CD8-positive, alpha-beta memory T cell (primary cell): ENCODE results near the gene HOXC11. TPM values are rescaled to one million over a fixed set of nuclear protein-coding genes. Genes with fewer than 3 reads are reported as not detected.
A peak's percentile ranks its signal among the peaks of the same experiment; 100 is the strongest.

Experiments
- CTCF ChIA-PET: fragments of 350-600 bp; sonication (Branson Sonifier 250); formaldehyde crosslinking; loops from one replicate; lab custom pipeline; 2021; ENCODE audit warnings: antibody characterized with exemption; lab: Charles Lee
- POLR2A ChIA-PET: fragments of 350-600 bp; sonication (Branson Sonifier 250); formaldehyde crosslinking; loops from one replicate; lab custom pipeline; 2021; ENCODE audit warnings: antibody characterized with exemption; lab: Charles Lee
- DNase-seq, 5 donors: peaks; one replicate each; pipeline versions ENCODE4 v3.0.0 to v3.0.0-alpha.2; 2020 to 2022; ENCODE audit warnings: mixed read lengths in 1 of 5
- H3K27ac ChIP-seq: one replicate; pipeline ENCODE4 v1.7.0; 2013; ENCODE audit warnings: low read depth, mild to moderate bottlenecking, low read length, moderate library complexity
- H3K27me3 ChIP-seq: 2 replicates; pipeline ENCODE4 v1.7.0; 2013; ENCODE audit warnings: low read length, mild to moderate bottlenecking; ENCODE audit not compliant: insufficient read depth, poor library complexity, severe bottlenecking
- H3K36me3 ChIP-seq: 2 replicates; pipeline ENCODE4 v1.7.0; 2013; ENCODE audit warnings: mild to moderate bottlenecking, low read length, moderate library complexity; ENCODE audit not compliant: insufficient read depth
- H3K4me1 ChIP-seq: 2 replicates; pipeline ENCODE4 v1.7.0; 2013; ENCODE audit warnings: mild to moderate bottlenecking, low read length, moderate library complexity; ENCODE audit not compliant: insufficient read depth
- H3K4me3 ChIP-seq: 2 replicates; pipeline ENCODE4 v1.7.0; 2013; ENCODE audit warnings: mild to moderate bottlenecking, low read length
- H3K9me3 ChIP-seq: 2 replicates; pipeline ENCODE4 v1.7.0; 2013; ENCODE audit warnings: mild to moderate bottlenecking, low read length
- H3K27ac Mint-ChIP-seq, 8 donors: one replicate each; pipeline ENCODE4 v1.8.0; 2020 to 2021; ENCODE audit warnings: mixed read lengths in 8 of 8, mild to moderate bottlenecking in 6 of 8, inconsistent platforms in 3 of 8, moderate library complexity in 3 of 8
- H3K27me3 Mint-ChIP-seq, 2 donors: one replicate each; pipeline ENCODE4 v1.8.0; 2020 to 2021; ENCODE audit warnings: mixed read lengths in 2 of 2, mild to moderate bottlenecking in 1 of 2, moderate library complexity in 1 of 2
- H3K36me3 Mint-ChIP-seq, 3 donors: one replicate each; pipeline ENCODE4 v1.8.0; 2020 to 2021; ENCODE audit warnings: mixed read lengths in 3 of 3, inconsistent platforms in 1 of 3, mild to moderate bottlenecking in 1 of 3
- H3K4me1 Mint-ChIP-seq, 3 donors: one replicate each; pipeline ENCODE4 v1.8.0; 2020 to 2021; ENCODE audit warnings: mixed read lengths in 3 of 3, inconsistent platforms in 1 of 3, mild to moderate bottlenecking in 1 of 3
- H3K4me3 Mint-ChIP-seq, 7 donors: one replicate each; pipeline ENCODE4 v1.8.0; 2020 to 2021; ENCODE audit warnings: mixed read lengths in 7 of 7, mild to moderate bottlenecking in 6 of 7, moderate library complexity in 4 of 7, inconsistent platforms in 2 of 7
- H3K9me3 Mint-ChIP-seq, 5 donors: one replicate each; pipeline ENCODE4 v1.8.0; 2020 to 2022; ENCODE audit warnings: mixed read lengths in 5 of 5, mild to moderate bottlenecking in 3 of 5, moderate library complexity in 2 of 5, inconsistent platforms in 1 of 5
- polyA plus RNA-seq: library from polyadenylated mRNA; unstranded; fragments of 300-500 nt; fragmentation: Illumina TruSeq; gene quantifications from one replicate; pipeline ENCODE4 v1.2.3, GENCODE V29; 2021
- total RNA-seq, 2 experiments: library from RNA; stranded (reverse); gene quantifications; one replicate each; pipeline ENCODE4 v1.2.3, GENCODE V29; 2021

The HOXC11 gene
- total and polyA plus RNA-seq, 3 experiments from 2014 or later, result not detected

DNA sequence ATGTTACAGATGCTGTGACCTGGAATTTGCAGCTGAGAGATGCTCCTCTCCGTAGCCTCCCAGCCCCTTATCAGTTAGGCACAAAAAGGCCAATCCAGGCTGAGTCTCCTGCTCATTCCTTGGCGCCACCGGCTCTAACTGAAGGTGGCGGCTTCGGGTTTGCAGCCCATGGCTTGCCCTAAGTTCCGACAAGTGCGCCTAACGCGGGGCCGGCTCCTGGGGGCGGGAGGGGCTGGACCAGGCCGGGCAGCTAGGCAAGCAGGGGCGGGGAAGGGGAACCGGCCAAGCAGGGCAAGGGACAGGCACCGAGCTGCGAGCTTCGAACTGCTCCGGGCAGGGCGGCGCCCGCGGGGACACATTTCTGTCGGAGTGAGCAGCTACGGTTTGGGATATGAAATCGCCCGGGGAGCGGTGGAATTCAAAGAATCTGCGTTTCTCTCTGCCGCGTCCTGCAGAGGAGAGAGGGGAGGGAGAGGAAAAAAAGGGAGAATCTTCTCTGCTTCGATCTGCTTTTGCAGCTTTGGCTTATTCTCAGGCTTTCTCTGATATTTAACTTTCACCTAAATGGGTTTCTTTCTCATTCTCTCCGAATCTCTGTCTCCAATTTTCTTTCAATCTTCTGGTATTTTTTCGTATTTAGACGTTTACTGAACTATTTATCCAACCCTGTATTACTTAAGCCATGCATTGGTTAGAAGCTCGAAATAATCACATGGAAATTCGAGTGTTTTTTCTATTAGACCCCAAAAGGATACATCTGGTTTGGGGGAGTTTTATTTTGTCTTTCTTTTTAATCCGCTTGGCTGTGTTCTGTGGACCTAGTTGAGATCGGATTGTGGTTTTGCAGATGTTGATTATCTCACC, 19.8 kb upstream of the HOXC11 start:
- H3K36me3 Mint-ChIP-seq, result peaks cover 0 to 2% (median 0%) of the 10 kb centered on the region in 3 donors
- peaks cover 0 to 12% (median 4%) of the 10 kb centered on the region in 5 donors for H3K9me3 Mint-ChIP-seq
- DNase-seq, result no peak
- H3K4me1 ChIP-seq, result peaks cover 21% of the 10 kb centered on the region
- ChIA-PET POLR2A (interaction anchor here (0.5 kb wide), 1 partner anchor 79 kb away, joined by 3 read pairs; no protein-coding TSS in a partner anchor), CTCF (interaction anchor here (1.0 kb wide), 1 partner anchor 19 kb away, joined by 3 read pairs; no protein-coding TSS in a partner anchor)
- peak overlapping the region in 4 of 8 donors; percentile 44 to 72 (median 56) for H3K27ac Mint-ChIP-seq
- peaks cover 96% of the 10 kb centered on the region for H3K27me3 ChIP-seq
- peaks cover 19 to 43% (median 22%) of the 10 kb centered on the region in 3 donors for H3K4me1 Mint-ChIP-seq
- no peaks in the 10 kb centered on the region for H3K36me3 ChIP-seq
- no peaks in the 10 kb centered on the region for H3K9me3 ChIP-seq
- H3K27ac ChIP-seq, result no peak overlapping the region
- peak overlapping the region in 6 of 7 donors; percentile 28 to 69 (median 36) for H3K4me3 Mint-ChIP-seq
- peaks cover 89 to 94% of the 10 kb centered on the region in 2 donors for H3K27me3 Mint-ChIP-seq
- H3K4me3 ChIP-seq, result no peak overlapping the region

GRCh38 chr12:53953831-53954693, 18.9 kb upstream of the HOXC11 start:
- no peak for DNase-seq
- ChIA-PET POLR2A (interaction anchor here (0.5 kb wide), 1 partner anchor 15 kb away, joined by 3 read pairs; no protein-coding TSS in a partner anchor), CTCF (interaction anchor here (0.6 to 1.0 kb wide), 2 partner anchors 20 to 24 kb away, joined by 3 read pairs; no protein-coding TSS in a partner anchor)
- H3K9me3 Mint-ChIP-seq, result peaks cover 0 to 12% (median 4%) of the 10 kb centered on the region in 5 donors
- H3K27ac Mint-ChIP-seq, result peak overlapping the region in 2 of 8 donors; percentile 39 to 72
- H3K27me3 Mint-ChIP-seq, result peaks cover 89 to 94% of the 10 kb centered on the region in 2 donors
- peaks cover 0 to 2% (median 0%) of the 10 kb centered on the region in 3 donors for H3K36me3 Mint-ChIP-seq
- peaks cover 94% of the 10 kb centered on the region for H3K27me3 ChIP-seq
- peak overlapping the region in 3 of 7 donors; percentile 20 to 69 (median 39) for H3K4me3 Mint-ChIP-seq
- no peak overlapping the region for H3K27ac ChIP-seq
- peaks cover 19 to 43% (median 25%) of the 10 kb centered on the region in 3 donors for H3K4me1 Mint-ChIP-seq
- no peak overlapping the region for H3K4me3 ChIP-seq
- no peaks in the 10 kb centered on the region for H3K9me3 ChIP-seq
- H3K36me3 ChIP-seq, result no peaks in the 10 kb centered on the region
- peaks cover 21% of the 10 kb centered on the region for H3K4me1 ChIP-seq

- DNase-seq, result no peak
- Mint-ChIP-seq H3K4me3 (peak within 1 kb of the TSS in 4 of 7 donors; percentile 37 to 69 (median 42)), H3K4me1 (peaks cover 19 to 43% (median 25%) of the 10 kb centered on the region in 3 donors), H3K27ac (peak within 1 kb of the TSS in 2 of 8 donors; percentile 39 to 72), H3K9me3 (peaks cover 0 to 12% (median 4%) of the 10 kb centered on the region in 5 donors), H3K27me3 (peaks cover 88 to 94% of the 10 kb centered on the region in 2 donors), H3K36me3 (peaks cover 0 to 2% (median 0%) of the 10 kb centered on the region in 3 donors)
- H3K27me3 ChIP-seq, result peaks cover 95% of the 10 kb centered on the region
- no peaks in the 10 kb centered on the region for H3K36me3 ChIP-seq
- no peaks in the 10 kb centered on the region for H3K9me3 ChIP-seq
- ChIA-PET POLR2A (no interaction called here), CTCF (no interaction called here)
- peaks cover 21% of the 10 kb centered on the region for H3K4me1 ChIP-seq
- no peak within 1 kb of the TSS for H3K27ac ChIP-seq
- no peak within 1 kb of the TSS for H3K4me3 ChIP-seq
Observed at GRCh38 chr12:53954694-53955035, 18.3 kb upstream of the HOXC11 start, which contains the start of gene HOXC12. HOXC12 (plus strand) TSS chr12:53954903; CDS start chr12:53954930, 27 bp downstream.

GRCh38 chr12:53955036-53955775, 17.7 kb upstream of the HOXC11 start:
- H3K27me3 Mint-ChIP-seq, result peaks cover 88 to 94% of the 10 kb centered on the region in 2 donors
- ChIA-PET POLR2A (no interaction called here), CTCF (no interaction called here)
- peaks cover 21% of the 10 kb centered on the region for H3K4me1 ChIP-seq
- peak overlapping the region in 1 of 8 donors; percentile 24 for H3K27ac Mint-ChIP-seq
- peak overlapping the region in 2 of 7 donors; percentile 41 to 44 for H3K4me3 Mint-ChIP-seq
- peaks cover 0 to 12% (median 4%) of the 10 kb centered on the region in 5 donors for H3K9me3 Mint-ChIP-seq
- H3K4me3 ChIP-seq, result no peak overlapping the region
- H3K27ac ChIP-seq, result no peak overlapping the region
- H3K27me3 ChIP-seq, result peaks cover 95% of the 10 kb centered on the region
- H3K4me1 Mint-ChIP-seq, result peaks cover 24 to 44% (median 29%) of the 10 kb centered on the region in 3 donors
- DNase-seq, result no peak
- peaks cover 0 to 2% (median 0%) of the 10 kb centered on the region in 3 donors for H3K36me3 Mint-ChIP-seq
- no peaks in the 10 kb centered on the region for H3K36me3 ChIP-seq
- H3K9me3 ChIP-seq, result no peaks in the 10 kb centered on the region

GRCh38 chr12:53955776-53956250, 17.1 kb upstream of the HOXC11 start:
- peak overlapping the region in 4 of 7 donors; percentile 33 to 44 (median 39) for H3K4me3 Mint-ChIP-seq

DNA sequence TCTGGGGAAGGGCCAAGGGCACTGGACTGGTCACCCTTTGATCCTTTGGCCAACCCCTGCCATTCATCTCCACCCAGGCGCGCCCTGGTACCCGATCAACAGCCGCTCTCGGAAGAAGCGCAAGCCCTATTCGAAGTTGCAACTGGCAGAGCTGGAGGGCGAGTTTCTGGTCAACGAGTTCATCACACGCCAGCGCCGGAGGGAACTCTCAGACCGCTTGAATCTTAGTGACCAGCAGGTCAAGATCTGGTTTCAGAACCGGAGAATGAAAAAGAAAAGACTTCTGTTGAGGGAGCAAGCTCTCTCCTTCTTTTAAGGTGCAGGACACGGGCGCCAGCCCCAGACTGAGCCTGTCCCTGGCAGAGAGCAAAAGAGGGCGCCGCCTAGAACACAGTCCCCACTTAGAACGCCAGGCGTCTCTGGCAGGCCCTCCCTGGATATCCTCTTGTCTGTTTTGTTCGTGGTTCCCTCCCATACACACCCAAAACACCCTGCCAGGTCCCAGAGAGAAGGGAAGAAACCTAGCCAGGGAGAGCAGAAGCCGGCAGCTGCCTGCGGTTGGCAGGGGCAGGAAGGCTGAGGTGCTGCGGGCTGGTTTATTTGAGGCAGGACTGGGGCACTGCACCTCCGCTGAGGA, 16.6 kb upstream of the HOXC11 start:
- H3K4me3 ChIP-seq, result no peak overlapping the region
- Mint-ChIP-seq H3K4me1 (peaks cover 27 to 44% (median 29%) of the 10 kb centered on the region in 3 donors), H3K9me3 (peaks cover 0 to 12% (median 4%) of the 10 kb centered on the region in 5 donors), H3K4me3 (peak overlapping the region in 5 of 7 donors; percentile 4 to 86 (median 37)), H3K27ac (peak overlapping the region in 3 of 8 donors; percentile 24 to 62 (median 43)), H3K36me3 (peaks cover 0 to 2% (median 0%) of the 10 kb centered on the region in 3 donors), H3K27me3 (peaks cover 83 to 87% of the 10 kb centered on the region in 2 donors)
- no peaks in the 10 kb centered on the region for H3K36me3 ChIP-seq
- no peaks in the 10 kb centered on the region for H3K9me3 ChIP-seq
- no peak for DNase-seq
- ChIA-PET POLR2A (interaction anchor here (0.5 kb wide), 1 partner anchor 53 kb away, joined by 3 read pairs; the partner anchor contains the start of gene HOXC8), CTCF (no interaction called here)
- H3K27ac ChIP-seq, result no peak overlapping the region
- H3K4me1 ChIP-seq, result peaks cover 20% of the 10 kb centered on the region
- H3K27me3 ChIP-seq, result peaks cover 89% of the 10 kb centered on the region

More at GRCh38 chr12:53955776-53956250, 17.1 kb upstream of the HOXC11 start:
- H3K27ac ChIP-seq, result no peak overlapping the region
- Mint-ChIP-seq H3K27me3 (peaks cover 87 to 93% of the 10 kb centered on the region in 2 donors), H3K36me3 (peaks cover 0 to 2% (median 0%) of the 10 kb centered on the region in 3 donors), H3K4me1 (peaks cover 29 to 48% (median 30%) of the 10 kb centered on the region in 3 donors), H3K9me3 (peaks cover 0 to 12% (median 4%) of the 10 kb centered on the region in 5 donors), H3K27ac (peak overlapping the region in 4 of 8 donors; percentile 3 to 62 (median 34))
- ChIA-PET POLR2A (interaction anchor here (0.5 kb wide), 1 partner anchor 53 kb away, joined by 3 read pairs; the partner anchor contains the start of gene HOXC8), CTCF (no interaction called here)
- H3K36me3 ChIP-seq, result no peaks in the 10 kb centered on the region
- peaks cover 21% of the 10 kb centered on the region for H3K4me1 ChIP-seq
- H3K9me3 ChIP-seq, result no peaks in the 10 kb centered on the region
- H3K27me3 ChIP-seq, result peaks cover 95% of the 10 kb centered on the region
- DNase-seq, result no peak
- no peak overlapping the region for H3K4me3 ChIP-seq
